ENCODE measurements around the gene CNPY2.

CNPY2 gene

DNA sequence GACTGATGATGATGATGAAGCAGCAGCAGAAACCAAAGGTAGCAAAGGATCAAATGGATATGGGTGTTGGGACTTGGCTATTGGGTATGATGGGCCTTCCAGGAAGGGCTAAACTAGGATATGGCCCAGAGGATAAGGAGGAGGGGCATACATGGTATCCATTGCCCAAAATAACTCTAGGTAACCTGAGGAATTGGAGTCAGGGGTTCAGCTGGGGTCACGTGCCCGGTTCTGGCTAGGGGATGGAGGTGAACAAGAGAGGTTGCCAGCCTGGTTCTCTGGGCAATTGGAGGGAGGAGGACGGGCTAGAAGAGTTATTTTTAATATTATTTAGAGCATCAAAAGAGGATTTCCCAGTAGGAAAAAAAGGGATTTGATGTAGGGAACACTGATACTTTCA lies 54.9 kb downstream of the CNPY2 start:
- H3K9ac ChIP-seq (ENCODE audit: low read length), result no peak overlapping the region
- H4K20me1 ChIP-seq (ENCODE audit: insufficient read depth, low read length), result no peaks in the 10 kb centered on the region
- H3K36me3 ChIP-seq (replicated peaks; ENCODE audit: low read depth, low read length), result peaks cover 11% of the 10 kb centered on the region
- H3K27me3 ChIP-seq (ENCODE audit: low read depth, low read length), result no peaks in the 10 kb centered on the region
- no peak overlapping the region for H3K4me3 ChIP-seq (ENCODE audit: low read length)
- no peak for TF ChIP-seq EZH2phosphoT487 (IDR thresholded peaks at IDR 0.05; ENCODE audit: low read depth)
- TF ChIP-seq, protein P1, sequence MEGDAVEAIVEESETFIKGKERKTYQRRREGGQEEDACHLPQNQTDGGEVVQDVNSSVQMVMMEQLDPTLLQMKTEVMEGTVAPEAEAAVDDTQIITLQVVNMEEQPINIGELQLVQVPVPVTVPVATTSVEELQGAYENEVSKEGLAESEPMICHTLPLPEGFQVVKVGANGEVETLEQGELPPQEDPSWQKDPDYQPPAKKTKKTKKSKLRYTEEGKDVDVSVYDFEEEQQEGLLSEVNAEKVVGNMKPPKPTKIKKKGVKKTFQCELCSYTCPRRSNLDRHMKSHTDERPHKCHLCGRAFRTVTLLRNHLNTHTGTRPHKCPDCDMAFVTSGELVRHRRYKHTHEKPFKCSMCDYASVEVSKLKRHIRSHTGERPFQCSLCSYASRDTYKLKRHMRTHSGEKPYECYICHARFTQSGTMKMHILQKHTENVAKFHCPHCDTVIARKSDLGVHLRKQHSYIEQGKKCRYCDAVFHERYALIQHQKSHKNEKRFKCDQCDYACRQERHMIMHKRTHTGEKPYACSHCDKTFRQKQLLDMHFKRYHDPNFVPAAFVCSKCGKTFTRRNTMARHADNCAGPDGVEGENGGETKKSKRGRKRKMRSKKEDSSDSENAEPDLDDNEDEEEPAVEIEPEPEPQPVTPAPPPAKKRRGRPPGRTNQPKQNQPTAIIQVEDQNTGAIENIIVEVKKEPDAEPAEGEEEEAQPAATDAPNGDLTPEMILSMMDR (IDR thresholded peaks at IDR 0.05; ENCODE audit: low read depth, low read length), result no peak
- no peaks in the 10 kb centered on the region for H3K9me3 ChIP-seq (ENCODE audit: insufficient read depth, low read length)
- no peak overlapping the region for H3K27ac ChIP-seq (ENCODE audit: low read length)
- H3K4me1 ChIP-seq (ENCODE audit: low read length), result peaks cover 10% of the 10 kb centered on the region
- no peak overlapping the region for H3K4me2 ChIP-seq (ENCODE audit: low read length)
- peaks cover 21% of the 10 kb centered on the region for H3K79me2 ChIP-seq (ENCODE audit: low read length)
- no peak overlapping the region for H2AFZ ChIP-seq (ENCODE audit: low read depth, low read length)

DNA sequence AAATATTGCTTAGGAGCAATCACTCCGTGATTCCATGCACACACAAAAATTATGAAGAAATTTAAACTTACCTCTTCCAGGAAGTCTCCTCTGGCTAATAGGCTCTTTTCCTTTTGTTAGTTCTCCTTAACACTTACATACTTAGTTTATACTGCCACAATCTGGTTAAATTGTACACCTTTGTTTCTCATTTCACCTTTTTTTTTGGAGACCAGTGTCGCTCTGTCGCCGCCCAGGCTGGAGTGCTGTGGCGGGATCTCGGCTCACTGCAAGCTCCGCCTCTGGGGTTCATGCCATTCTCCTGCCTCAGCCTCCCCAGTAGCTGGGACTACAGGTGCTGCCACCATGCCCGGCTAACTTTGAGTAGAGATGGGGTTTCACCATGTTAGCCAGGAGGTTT lies 55.4 kb downstream of the CNPY2 start:
- no peaks in the 10 kb centered on the region for H4K20me1 ChIP-seq (ENCODE audit: insufficient read depth, low read length)
- no peak overlapping the region for H3K9ac ChIP-seq (ENCODE audit: low read length)
- no peak overlapping the region for H3K4me2 ChIP-seq (ENCODE audit: low read length)
- no peak overlapping the region for H2AFZ ChIP-seq (ENCODE audit: low read depth, low read length)
- H3K4me3 ChIP-seq (ENCODE audit: low read length), result no peak overlapping the region
- H3K27ac ChIP-seq (ENCODE audit: low read length), result no peak overlapping the region
- H3K4me1 ChIP-seq (ENCODE audit: low read length), result peaks cover 10% of the 10 kb centered on the region
- H3K79me2 ChIP-seq (ENCODE audit: low read length), result peaks cover 21% of the 10 kb centered on the region
- no peaks in the 10 kb centered on the region for H3K27me3 ChIP-seq (ENCODE audit: low read depth, low read length)
- TF ChIP-seq, protein P1 (IDR thresholded peaks at IDR 0.05; ENCODE audit: low read depth, low read length), result no peak
- TF ChIP-seq EZH2phosphoT487 (IDR thresholded peaks at IDR 0.05; ENCODE audit: low read depth), result no peak
- no peaks in the 10 kb centered on the region for H3K9me3 ChIP-seq (ENCODE audit: insufficient read depth, low read length)
- H3K36me3 ChIP-seq (replicated peaks; ENCODE audit: low read depth, low read length), result peaks cover 16% of the 10 kb centered on the region
